SK-N-SH treated with all-trans-retinoic acid at 6 μM for 48 hours (cell line): Measurements from ENCODE around the gene WARS2.

Experiments
- ARNTL ChIP-seq: fragments of 450-650 bp; formaldehyde crosslinking; IDR thresholded peaks from 2 replicates; pipeline ENCODE4 v1.5.0; 2020; ENCODE audit warnings: low read depth, mild to moderate bottlenecking, moderate library complexity, borderline replicate concordance
- ZFP30 ChIP-seq: fragments of 450-650 bp; formaldehyde crosslinking; IDR thresholded peaks from 2 replicates; pipeline ENCODE4 v1.5.0; 2022; ENCODE audit warnings: mild to moderate bottlenecking, moderate library complexity
- TF ChIP-seq, protein P1 (sequence below): fragments of 250-450 bp; sonication (Bioruptor Pico); IDR thresholded peaks from 2 replicates; pipeline ENCODE4 v1.5.1; 2020; ENCODE audit warnings: low read depth, mild to moderate bottlenecking, moderate library complexity

GRCh38 chr1:119112791-119113190 is 27.7 kb downstream of the WARS2 start:
- TF ChIP-seq, protein P1, sequence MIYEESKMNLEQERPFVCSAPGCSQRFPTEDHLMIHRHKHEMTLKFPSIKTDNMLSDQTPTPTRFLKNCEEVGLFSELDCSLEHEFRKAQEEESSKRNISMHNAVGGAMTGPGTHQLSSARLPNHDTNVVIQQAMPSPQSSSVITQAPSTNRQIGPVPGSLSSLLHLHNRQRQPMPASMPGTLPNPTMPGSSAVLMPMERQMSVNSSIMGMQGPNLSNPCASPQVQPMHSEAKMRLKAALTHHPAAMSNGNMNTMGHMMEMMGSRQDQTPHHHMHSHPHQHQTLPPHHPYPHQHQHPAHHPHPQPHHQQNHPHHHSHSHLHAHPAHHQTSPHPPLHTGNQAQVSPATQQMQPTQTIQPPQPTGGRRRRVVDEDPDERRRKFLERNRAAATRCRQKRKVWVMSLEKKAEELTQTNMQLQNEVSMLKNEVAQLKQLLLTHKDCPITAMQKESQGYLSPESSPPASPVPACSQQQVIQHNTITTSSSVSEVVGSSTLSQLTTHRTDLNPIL (CRISPR knock-in tag), result no peak
- TF ChIP-seq ZFP30 (no peak), ARNTL (no peak)
